ENCODE measurements around the gene EPHB4. TPM values are rescaled to one million over a fixed set of nuclear protein-coding genes. Genes with fewer than 3 reads are reported as not detected.
A peak's percentile ranks its signal among the peaks of the same experiment; 100 is the strongest.

The EPHB4 gene
- total RNA-seq, 1 experiment from 2014 or later, result 135 TPM

DNA sequence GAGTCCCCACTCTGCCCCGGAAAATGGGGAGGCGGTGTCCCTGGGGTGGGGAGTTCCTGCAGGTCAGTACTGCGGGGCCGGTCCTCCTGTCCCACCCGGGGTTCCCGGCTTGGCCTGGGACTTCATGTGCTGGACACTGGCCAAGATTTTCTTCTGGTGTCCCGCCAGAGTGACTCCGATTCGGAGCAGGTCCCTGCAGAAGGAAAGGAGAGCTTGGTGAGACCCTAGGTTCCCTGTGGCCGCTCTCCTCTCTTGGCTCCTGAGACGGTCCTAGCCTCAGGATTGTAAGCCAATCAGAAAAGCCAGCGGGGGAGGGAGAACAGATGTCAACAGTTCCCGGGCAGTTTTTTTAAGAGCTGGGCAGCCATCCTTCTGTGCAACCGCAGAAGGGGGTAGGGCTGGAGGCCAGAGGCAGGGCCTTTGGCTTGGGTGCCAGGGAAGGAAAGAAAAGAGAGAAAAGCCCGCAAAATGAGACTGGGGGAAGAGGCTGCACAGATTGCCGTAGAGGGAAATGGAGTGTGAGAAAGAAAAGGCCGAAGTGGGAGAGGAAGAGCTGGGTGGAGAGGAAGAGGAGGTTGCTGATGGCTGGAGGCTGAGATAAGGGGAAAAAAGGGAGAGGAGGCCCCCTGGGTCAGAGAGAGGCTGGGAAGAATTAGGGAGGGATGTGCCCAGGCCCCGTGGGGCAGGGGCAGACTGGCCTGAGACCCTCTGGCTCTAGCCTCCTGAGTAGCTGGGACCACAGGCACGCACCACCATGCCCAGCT lies 23.7 kb downstream of the EPHB4 start:
- no peaks in the 10 kb centered on the region for H4K20me1 ChIP-seq (ENCODE audit: control insufficient read depth, insufficient read depth, insufficient read length)
- no peak overlapping the region for H4K5ac ChIP-seq (ENCODE audit: insufficient read length, low read depth, low read length)
- Mint-ChIP-seq H3K27ac (peak overlapping the region in 2 of 3 experiments; percentile 61 to 91; a peak in 4 of 7 replicates), H3K36me3 (ENCODE audit: insufficient read depth in 1 of 3, low read depth in 3 of 3) (peaks cover 45 to 72% (median 56%) of the 10 kb centered on the region in 3 experiments; a peak in 6 of 7 replicates), H3K4me3 (no peak overlapping the region; a peak in 1 of 5 replicates), H3K4me1 (peaks cover 16 to 21% of the 10 kb centered on the region in 2 experiments), H3K27me3 (ENCODE audit: low read depth) (peaks cover 2% of the 10 kb centered on the region), H3K9me3 (no peaks in the 10 kb centered on the region)
- H3K4me2 ChIP-seq (ENCODE audit: insufficient read depth, insufficient read length, low read length), result no peak overlapping the region
- no peak overlapping the region for H3T11ph ChIP-seq (ENCODE audit: low read length)
- no peak overlapping the region for H2BK20ac ChIP-seq (ENCODE audit: low read depth, low read length, poor library complexity, severe bottlenecking)
- no peaks in the 10 kb centered on the region for H3K23me2 ChIP-seq (ENCODE audit: insufficient read length, low read depth, low read length, poor library complexity, severe bottlenecking)
- H2AK5ac ChIP-seq (ENCODE audit: insufficient read length, low read length), result no peak overlapping the region
- no peak overlapping the region for H3K14ac ChIP-seq (ENCODE audit: insufficient read depth, low read length)
- no peaks in the 10 kb centered on the region for H3K79me2 ChIP-seq (ENCODE audit: insufficient read depth, low read length)
- no peak overlapping the region for H2BK15ac ChIP-seq (ENCODE audit: low read depth, low read length)
- no peak overlapping the region for H3K56ac ChIP-seq (ENCODE audit: insufficient read length, low read depth, low read length)
- H3K79me1 ChIP-seq (ENCODE audit: insufficient read depth, low read depth, low read length, poor library complexity, severe bottlenecking), result no peaks in the 10 kb centered on the region
- no peak overlapping the region for H3K4ac ChIP-seq (ENCODE audit: low read depth, low read length)
- H3K18ac ChIP-seq (ENCODE audit: insufficient read length, low read depth, low read length), result no peak overlapping the region
- no peaks in the 10 kb centered on the region for H3K27me3 ChIP-seq (ENCODE audit: insufficient read depth, low read length)
- TF ChIP-seq, protein P1, sequence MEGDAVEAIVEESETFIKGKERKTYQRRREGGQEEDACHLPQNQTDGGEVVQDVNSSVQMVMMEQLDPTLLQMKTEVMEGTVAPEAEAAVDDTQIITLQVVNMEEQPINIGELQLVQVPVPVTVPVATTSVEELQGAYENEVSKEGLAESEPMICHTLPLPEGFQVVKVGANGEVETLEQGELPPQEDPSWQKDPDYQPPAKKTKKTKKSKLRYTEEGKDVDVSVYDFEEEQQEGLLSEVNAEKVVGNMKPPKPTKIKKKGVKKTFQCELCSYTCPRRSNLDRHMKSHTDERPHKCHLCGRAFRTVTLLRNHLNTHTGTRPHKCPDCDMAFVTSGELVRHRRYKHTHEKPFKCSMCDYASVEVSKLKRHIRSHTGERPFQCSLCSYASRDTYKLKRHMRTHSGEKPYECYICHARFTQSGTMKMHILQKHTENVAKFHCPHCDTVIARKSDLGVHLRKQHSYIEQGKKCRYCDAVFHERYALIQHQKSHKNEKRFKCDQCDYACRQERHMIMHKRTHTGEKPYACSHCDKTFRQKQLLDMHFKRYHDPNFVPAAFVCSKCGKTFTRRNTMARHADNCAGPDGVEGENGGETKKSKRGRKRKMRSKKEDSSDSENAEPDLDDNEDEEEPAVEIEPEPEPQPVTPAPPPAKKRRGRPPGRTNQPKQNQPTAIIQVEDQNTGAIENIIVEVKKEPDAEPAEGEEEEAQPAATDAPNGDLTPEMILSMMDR (conservative IDR thresholded peaks at IDR 0.05), result no peak
- no peak overlapping the region for H2AFZ ChIP-seq (ENCODE audit: low read length)
- no peak overlapping the region for H4K91ac ChIP-seq (ENCODE audit: insufficient read length, low read depth, low read length)
- H2BK12ac ChIP-seq (ENCODE audit: insufficient read length, low read depth, low read length), result no peak overlapping the region
- no peak overlapping the region for H3K27ac ChIP-seq (ENCODE audit: insufficient read length, low read depth, low read length)
- WGBS (ENCODE audit: extremely low coverage, insufficient read length, low lambda C conversion rate), result no CpG with 5 or more reads among the region's 19 CpGs
- no peak overlapping the region for H2BK120ac ChIP-seq (ENCODE audit: low read depth, low read length, poor library complexity, severe bottlenecking)
- no peak overlapping the region for H2BK5ac ChIP-seq (ENCODE audit: insufficient read length, low read length)
- no peak overlapping the region for H3K9ac ChIP-seq (ENCODE audit: extremely low read depth, insufficient read length, low read length)
- H3K23ac ChIP-seq (ENCODE audit: insufficient read length, low read depth, low read length), result no peak overlapping the region
- no peaks in the 10 kb centered on the region for H3K9me3 ChIP-seq (ENCODE audit: control insufficient read depth, low read depth, low read length)
- DNase-seq, result peak; percentile 83
- no peaks in the 10 kb centered on the region for H3K4me1 ChIP-seq (ENCODE audit: insufficient read depth, low read length)
- H4K8ac ChIP-seq (replicated peaks; ENCODE audit: insufficient read length, low read depth, low read length), result no peak overlapping the region
